Measurements from ENCODE around the gene SERPINA1. TPM values are rescaled to one million over a fixed set of nuclear protein-coding genes. Genes with fewer than 3 reads are reported as not detected.

The SERPINA1 gene
- total and polyA plus RNA-seq, 7 donors, result 1.9 to 134 (median 26.6) TPM

DNA sequence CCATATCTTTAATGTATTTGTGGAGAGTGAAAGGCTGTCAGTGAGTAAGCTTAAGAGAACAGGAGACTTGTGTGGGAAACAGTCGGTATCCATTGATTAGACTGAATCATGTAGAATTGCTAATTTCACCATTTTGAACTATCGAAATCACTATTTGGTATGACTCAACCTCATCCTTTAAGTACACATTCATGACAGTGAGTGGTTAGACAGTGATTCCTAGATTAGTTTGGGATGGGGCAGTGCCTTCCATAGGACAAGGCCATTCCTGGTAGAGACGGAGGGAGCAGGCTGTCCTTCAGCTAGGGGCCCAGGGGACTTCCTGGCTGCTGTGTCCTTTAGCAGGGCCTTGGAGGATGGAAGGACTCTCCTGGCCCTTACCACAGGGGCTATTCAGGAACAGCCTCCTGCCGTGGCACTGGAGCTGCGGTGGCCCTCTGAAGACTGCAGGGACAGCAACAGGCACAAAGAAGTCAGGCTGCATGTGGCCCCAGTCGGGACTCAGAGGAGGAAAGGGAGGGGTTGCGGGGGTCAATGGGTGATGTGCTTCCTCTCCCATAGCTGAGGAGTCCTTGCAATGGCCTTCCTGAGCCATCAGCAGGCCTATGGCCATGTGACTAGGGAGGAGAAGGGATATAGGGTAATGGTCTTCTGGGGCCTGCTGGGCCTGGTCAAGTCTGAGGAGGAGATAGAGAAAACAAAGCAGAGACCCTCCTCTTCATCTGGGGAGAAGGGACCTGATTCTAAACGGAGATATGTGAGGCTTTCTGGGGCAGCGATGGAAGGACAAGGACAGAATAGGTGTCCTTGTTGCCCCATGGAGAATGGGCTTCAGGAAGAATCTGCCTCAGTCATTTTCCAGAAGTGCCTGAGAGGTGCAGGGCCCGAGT, 11.2 kb downstream of the SERPINA1 start:
- Histone ChIP-seq H3K27me3 (peaks cover 0 to 4% (median 0%) of the 10 kb centered on the region in 3 donors), H3K36me3 (no peaks in the 10 kb centered on the region), H3K4me3 (no peak overlapping the region), H3K4me1 (no peaks in the 10 kb centered on the region), H3K27ac (no peak overlapping the region), H3K9me3 (no peaks in the 10 kb centered on the region)
- no peak for TF ChIP-seq POLR2AphosphoS5 (IDR thresholded peaks at IDR 0.05)
- no peak for TF ChIP-seq EP300 (IDR thresholded peaks at IDR 0.05)
- no peak for TF ChIP-seq POLR2A (IDR thresholded peaks at IDR 0.05)
- TF ChIP-seq, protein P1, sequence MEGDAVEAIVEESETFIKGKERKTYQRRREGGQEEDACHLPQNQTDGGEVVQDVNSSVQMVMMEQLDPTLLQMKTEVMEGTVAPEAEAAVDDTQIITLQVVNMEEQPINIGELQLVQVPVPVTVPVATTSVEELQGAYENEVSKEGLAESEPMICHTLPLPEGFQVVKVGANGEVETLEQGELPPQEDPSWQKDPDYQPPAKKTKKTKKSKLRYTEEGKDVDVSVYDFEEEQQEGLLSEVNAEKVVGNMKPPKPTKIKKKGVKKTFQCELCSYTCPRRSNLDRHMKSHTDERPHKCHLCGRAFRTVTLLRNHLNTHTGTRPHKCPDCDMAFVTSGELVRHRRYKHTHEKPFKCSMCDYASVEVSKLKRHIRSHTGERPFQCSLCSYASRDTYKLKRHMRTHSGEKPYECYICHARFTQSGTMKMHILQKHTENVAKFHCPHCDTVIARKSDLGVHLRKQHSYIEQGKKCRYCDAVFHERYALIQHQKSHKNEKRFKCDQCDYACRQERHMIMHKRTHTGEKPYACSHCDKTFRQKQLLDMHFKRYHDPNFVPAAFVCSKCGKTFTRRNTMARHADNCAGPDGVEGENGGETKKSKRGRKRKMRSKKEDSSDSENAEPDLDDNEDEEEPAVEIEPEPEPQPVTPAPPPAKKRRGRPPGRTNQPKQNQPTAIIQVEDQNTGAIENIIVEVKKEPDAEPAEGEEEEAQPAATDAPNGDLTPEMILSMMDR (IDR thresholded peaks at IDR 0.05), result no peak
- WGBS, 2 donors, result 85 to 93% methylated on average over 10 of the region's 10 CpGs
- intact Hi-C loops (cut with DNase I), result no loop called here
- DNase-seq, result peak; percentile 39

DNA sequence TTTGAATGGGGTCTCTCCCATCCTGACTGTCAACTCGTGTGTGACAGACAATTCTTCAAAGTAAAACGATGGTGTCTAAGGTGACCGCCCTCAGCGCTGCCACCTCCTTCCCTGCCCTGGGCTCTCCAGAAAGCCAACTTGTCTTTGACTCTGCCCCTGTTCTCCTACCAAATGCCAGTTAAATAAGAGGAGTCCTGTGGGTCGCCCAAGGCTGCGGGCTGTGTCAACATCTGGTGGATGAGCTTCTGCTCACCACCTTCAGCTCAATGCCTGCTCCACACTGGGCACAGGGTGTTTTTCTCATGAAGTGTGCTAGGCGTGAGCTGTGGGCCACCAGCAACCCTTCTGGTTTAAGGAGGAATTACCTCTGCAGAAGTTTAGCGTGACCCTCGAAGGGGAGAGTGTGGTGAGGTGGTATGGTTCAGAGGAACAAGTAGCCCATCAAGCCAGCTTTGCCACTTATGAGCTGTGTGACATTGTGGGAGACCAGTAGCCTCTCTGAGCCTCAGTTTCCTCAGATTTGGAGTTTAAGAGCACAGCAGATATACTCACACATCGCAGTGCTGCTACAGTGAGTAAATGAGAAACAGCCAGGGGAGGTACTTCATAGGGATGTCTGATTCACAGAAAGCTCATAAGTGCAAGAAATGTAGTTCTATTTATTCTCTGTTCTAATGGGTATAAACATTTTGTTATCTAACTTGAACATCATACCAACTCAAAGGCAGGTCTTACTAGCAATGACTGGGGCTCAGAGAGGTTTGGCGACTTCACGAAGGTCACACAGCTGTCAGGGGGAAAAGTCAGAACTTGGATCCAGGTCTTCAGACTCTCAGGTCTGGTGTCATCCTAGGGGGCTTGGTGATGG, 12.1 kb downstream of the SERPINA1 start:
- WGBS, 2 donors, result 94 to 95% methylated on average over 12 of the region's 12 CpGs
- Histone ChIP-seq H3K9me3 (no peaks in the 10 kb centered on the region), H3K36me3 (no peaks in the 10 kb centered on the region), H3K4me1 (no peaks in the 10 kb centered on the region), H3K27me3 (peaks cover 0 to 4% (median 0%) of the 10 kb centered on the region in 3 donors), H3K4me3 (no peak overlapping the region), H3K27ac (no peak overlapping the region)
- TF ChIP-seq, protein P1 (IDR thresholded peaks at IDR 0.05), result no peak
- TF ChIP-seq EP300 (IDR thresholded peaks at IDR 0.05), result no peak
- no peak for TF ChIP-seq POLR2AphosphoS5 (IDR thresholded peaks at IDR 0.05)
- no peak for TF ChIP-seq POLR2A (IDR thresholded peaks at IDR 0.05)
- peak; percentile 41 for DNase-seq
- intact Hi-C loops (cut with DNase I), result no loop called here

DNA sequence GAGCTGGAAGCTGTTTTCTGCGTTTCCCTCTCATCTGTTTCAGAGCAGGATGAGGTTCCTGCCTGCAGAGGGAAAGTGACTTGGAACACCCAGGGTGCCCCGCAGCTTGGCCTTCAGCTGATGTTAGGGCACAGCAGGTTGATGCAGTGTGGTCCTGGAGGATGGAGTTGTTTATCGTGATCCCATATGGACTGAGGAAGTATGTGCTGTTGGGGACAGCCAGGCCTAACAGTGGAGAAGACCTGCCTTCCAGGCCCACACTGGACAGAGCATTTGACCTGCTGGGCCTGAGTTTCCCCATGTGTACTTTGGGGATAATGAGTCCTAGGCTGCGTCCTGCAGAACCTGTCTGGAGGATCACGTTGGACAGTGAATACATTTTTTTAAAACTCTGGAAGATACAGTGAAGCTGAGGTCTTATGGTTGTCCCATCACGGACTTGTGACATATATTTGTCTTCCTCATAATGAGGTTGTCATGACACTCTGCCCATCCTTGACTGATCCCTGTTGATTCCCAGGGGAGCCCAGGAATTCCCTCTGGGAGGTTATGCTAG, 12.8 kb downstream of the SERPINA1 start:
- Histone ChIP-seq H3K9me3 (no peaks in the 10 kb centered on the region), H3K27me3 (peaks cover 0 to 4% (median 0%) of the 10 kb centered on the region in 3 donors), H3K4me3 (no peak overlapping the region), H3K36me3 (no peaks in the 10 kb centered on the region), H3K27ac (no peak overlapping the region), H3K4me1 (no peaks in the 10 kb centered on the region)
- peak; percentile 25 for DNase-seq
- intact Hi-C loops (cut with DNase I), result no loop called here
- 80 to 83% methylated on average over 6 of the region's 6 CpGs for WGBS, 2 donors
- TF ChIP-seq POLR2AphosphoS5 (IDR thresholded peaks at IDR 0.05) (no peak), EP300 (IDR thresholded peaks at IDR 0.05) (no peak), POLR2A (IDR thresholded peaks at IDR 0.05) (no peak)
- TF ChIP-seq, protein P1 (IDR thresholded peaks at IDR 0.05), result no peak

DNA sequence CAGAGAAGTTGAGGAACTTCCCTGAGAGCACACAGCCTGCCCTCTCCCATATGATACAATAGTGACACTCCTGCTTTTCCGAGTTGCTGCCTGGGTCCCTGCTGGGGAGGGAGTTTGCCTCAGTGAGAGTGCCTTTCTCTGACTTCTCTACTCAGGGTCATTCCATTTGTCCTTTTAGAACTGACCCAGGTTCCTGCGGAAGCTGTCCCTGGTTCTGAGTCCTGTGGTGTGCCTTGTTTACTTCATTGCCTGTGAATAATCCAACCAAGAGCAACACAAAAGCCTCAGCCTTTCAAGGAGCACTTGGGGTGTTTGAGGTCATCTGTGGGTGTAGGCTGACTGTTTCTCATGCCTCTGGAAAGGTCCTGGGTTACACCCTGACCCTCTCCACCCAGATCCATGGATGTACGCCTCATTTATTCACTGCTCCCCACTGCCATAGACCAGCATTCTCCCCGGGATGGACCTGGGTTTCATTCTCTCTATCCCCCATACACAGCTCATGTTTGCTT, 13.6 kb downstream of the SERPINA1 start:
- intact Hi-C loops (cut with DNase I), result no loop called here
- 78 to 87% methylated on average over 4 of the region's 4 CpGs for WGBS, 2 donors
- no peaks in the 10 kb centered on the region for H3K9me3 ChIP-seq
- H3K4me3 ChIP-seq, result no peak overlapping the region
- TF ChIP-seq POLR2AphosphoS5 (IDR thresholded peaks at IDR 0.05), result no peak
- TF ChIP-seq POLR2A (IDR thresholded peaks at IDR 0.05), result no peak
- TF ChIP-seq, protein P1 (IDR thresholded peaks at IDR 0.05), result no peak
- no peak for TF ChIP-seq EP300 (IDR thresholded peaks at IDR 0.05)
- peak; percentile 19 for DNase-seq
- H3K36me3 ChIP-seq, result no peaks in the 10 kb centered on the region
- no peak overlapping the region for H3K27ac ChIP-seq
- peaks cover 0 to 4% (median 0%) of the 10 kb centered on the region in 3 donors for H3K27me3 ChIP-seq
- H3K4me1 ChIP-seq, result no peaks in the 10 kb centered on the region

Data from sigmoid colon (tissue), 7 donors.